Neural cell (in vitro differentiated cells): ENCODE measurements around the gene ACBD3. TPM values are rescaled to one million over a fixed set of nuclear protein-coding genes. Genes with fewer than 3 reads are reported as not detected.

ENCODE experiments used
- H2AFZ ChIP-seq: fragments of 200-600, 300-800 bp; sonication (generic), shearing (Covaris generic); 2 replicates; pipeline ENCODE4 v1.6.0; 2014; ENCODE audit warnings: low read depth, mild to moderate bottlenecking, antibody characterized with exemption, low read length, moderate library complexity
- H3F3A ChIP-seq: fragments of 200-600 bp; shearing (Covaris generic); 2 replicates; pipeline ENCODE4 v1.6.1; 2016; ENCODE audit warnings: mild to moderate bottlenecking, moderate library complexity, mixed read lengths, antibody characterized with exemption, low read length; ENCODE audit not compliant: insufficient read depth, poor library complexity, severe bottlenecking
- H3K27ac ChIP-seq: fragments of 200-600, 300-800 bp; sonication (generic), shearing (Covaris generic); 2 replicates; pipeline ENCODE4 v1.5.1; 2014; ENCODE audit warnings: mild to moderate bottlenecking, low read length, moderate library complexity
- H3K27me3 ChIP-seq: fragments of 300-800, 200-600 bp; sonication (generic), shearing (Covaris generic); 2 replicates; pipeline ENCODE4 v1.6.0; 2014; ENCODE audit warnings: mild to moderate bottlenecking, low read depth, low read length, moderate library complexity; ENCODE audit not compliant: insufficient read depth
- H3K36me3 ChIP-seq: fragments of 300-800, 200-600 bp; sonication (generic), shearing (Covaris generic); 2 replicates; pipeline ENCODE4 v1.5.1; 2014; ENCODE audit warnings: mild to moderate bottlenecking, antibody characterized with exemption, low read length, moderate library complexity; ENCODE audit not compliant: insufficient read depth
- H3K4me2 ChIP-seq: fragments of 300-800, 200-600 bp; sonication (generic), shearing (Covaris generic); 2 replicates; pipeline ENCODE4 v1.6.0; 2014; ENCODE audit warnings: mild to moderate bottlenecking, low read length
- H3K4me3 ChIP-seq: fragments of 300-800, 200-600 bp; sonication (generic), shearing (Covaris generic); 2 replicates; pipeline ENCODE4 v1.5.1; 2014; ENCODE audit warnings: mild to moderate bottlenecking, low read length, moderate library complexity
- H3K79me2 ChIP-seq: fragments of 200-600 bp; shearing (Covaris generic); replicated peaks from 2 replicates; pipeline ENCODE4 v1.6.0; 2014; ENCODE audit warnings: mild to moderate bottlenecking, low read length, moderate library complexity; ENCODE audit not compliant: insufficient read depth
- H3K9ac ChIP-seq: fragments of 300-800, 200-600 bp; sonication (generic), shearing (Covaris generic); 2 replicates; pipeline ENCODE4 v1.6.1; 2016; ENCODE audit warnings: mild to moderate bottlenecking, low read length, mixed read lengths
- H3K9me2 ChIP-seq: fragments of 200-600 bp; shearing (Covaris generic); 2 replicates; pipeline ENCODE4 v1.6.1; 2016; ENCODE audit warnings: mild to moderate bottlenecking, low read length, mixed read lengths; ENCODE audit not compliant: insufficient read depth
- H3K9me3 ChIP-seq: fragments of 200-600, 300-800 bp; sonication (generic), shearing (Covaris generic); 2 replicates; pipeline ENCODE4 v1.6.1; 2016; ENCODE audit warnings: mild to moderate bottlenecking, mixed run types, low read length, moderate library complexity, mixed read lengths
- H4K20me1 ChIP-seq: fragments of 200-600 bp; shearing (Covaris generic); 2 replicates; pipeline ENCODE4 v1.6.1; 2016; ENCODE audit warnings: mild to moderate bottlenecking, mixed run types; ENCODE audit not compliant: insufficient read depth
- CTCF ChIP-seq: fragments of 450-650 bp; IDR thresholded peaks from 2 replicates; pipeline ENCODE4 v1.5.1; 2014; ENCODE audit warnings: antibody characterized with exemption, mild to moderate bottlenecking, moderate library complexity; ENCODE audit not compliant: poor library complexity, severe bottlenecking
- EP300 ChIP-seq: fragments of 450-650 bp; conservative IDR thresholded peaks from 2 replicates; pipeline ENCODE4 v1.6.1; 2014; ENCODE audit warnings: antibody characterized with exemption, mild to moderate bottlenecking, moderate library complexity; ENCODE audit not compliant: poor library complexity, severe bottlenecking
- EZH2 ChIP-seq: fragments of 200-600, 300-800 bp; shearing (Covaris generic), sonication (generic); IDR thresholded peaks from 2 replicates; pipeline ENCODE4 v1.6.1; 2014; ENCODE audit warnings: antibody characterized with exemption, low read length, borderline replicate concordance, mild to moderate bottlenecking; ENCODE audit not compliant: insufficient read depth, poor library complexity, severe bottlenecking
- MXI1 ChIP-seq: fragments of 450-650 bp; conservative IDR thresholded peaks from 2 replicates; pipeline ENCODE4 v1.6.1; 2014; ENCODE audit warnings: antibody characterized with exemption, mild to moderate bottlenecking; ENCODE audit not compliant: poor library complexity, severe bottlenecking
- POLR2AphosphoS5 ChIP-seq: IDR thresholded peaks from 2 replicates; pipeline ENCODE4 v1.6.1; 2012
- RAD21 ChIP-seq: fragments of 450-650 bp; conservative IDR thresholded peaks from 2 replicates; pipeline ENCODE4 v1.6.1; 2014; ENCODE audit warnings: antibody characterized with exemption, mild to moderate bottlenecking, moderate library complexity
- SMC3 ChIP-seq: fragments of 450-650 bp; conservative IDR thresholded peaks from 2 replicates; pipeline ENCODE4 v1.6.1; 2014; ENCODE audit warnings: antibody characterized with exemption, mild to moderate bottlenecking, moderate library complexity; ENCODE audit not compliant: poor library complexity
- TAF1 ChIP-seq: IDR thresholded peaks from 2 replicates; pipeline ENCODE4 v1.6.1; 2012; ENCODE audit warnings: low read depth
- polyA plus RNA-seq: library from polyadenylated mRNA; depleted of rRNA; stranded (reverse); fragments of >200 nt; gene quantifications from 2 replicates; pipeline ENCODE4 v1.2.3, GENCODE V29; 2014
- TF ChIP-seq, protein P1 (sequence below): IDR thresholded peaks from 2 replicates; pipeline ENCODE4 v1.6.1; 2012; ENCODE audit warnings: borderline replicate concordance

Gene ACBD3
- polyA plus RNA-seq, 1 donor from 2014 or later: 30.8 TPM

- H3K9ac ChIP-seq: no peak overlapping the region
- H3K4me3 ChIP-seq: no peak overlapping the region
- no peaks in the 10 kb centered on the region for H3K79me2 ChIP-seq
- no peaks in the 10 kb centered on the region for H3F3A ChIP-seq
- H3K36me3 ChIP-seq: peaks cover 11% of the 10 kb centered on the region
- no peaks in the 10 kb centered on the region for H4K20me1 ChIP-seq
- no peaks in the 10 kb centered on the region for H3K27me3 ChIP-seq
- no peak overlapping the region for H3K27ac ChIP-seq
- no peaks in the 10 kb centered on the region for H3K9me3 ChIP-seq
- no peak overlapping the region for H3K4me2 ChIP-seq
- H2AFZ ChIP-seq: no peak overlapping the region
- no peaks in the 10 kb centered on the region for H3K9me2 ChIP-seq
- TF ChIP-seq POLR2AphosphoS5 (no peak), EZH2 (no peak), TAF1 (no peak), CTCF (no peak), MXI1 (no peak), SMC3 (no peak), RAD21 (no peak), EP300 (no peak)
- TF ChIP-seq, protein P1, sequence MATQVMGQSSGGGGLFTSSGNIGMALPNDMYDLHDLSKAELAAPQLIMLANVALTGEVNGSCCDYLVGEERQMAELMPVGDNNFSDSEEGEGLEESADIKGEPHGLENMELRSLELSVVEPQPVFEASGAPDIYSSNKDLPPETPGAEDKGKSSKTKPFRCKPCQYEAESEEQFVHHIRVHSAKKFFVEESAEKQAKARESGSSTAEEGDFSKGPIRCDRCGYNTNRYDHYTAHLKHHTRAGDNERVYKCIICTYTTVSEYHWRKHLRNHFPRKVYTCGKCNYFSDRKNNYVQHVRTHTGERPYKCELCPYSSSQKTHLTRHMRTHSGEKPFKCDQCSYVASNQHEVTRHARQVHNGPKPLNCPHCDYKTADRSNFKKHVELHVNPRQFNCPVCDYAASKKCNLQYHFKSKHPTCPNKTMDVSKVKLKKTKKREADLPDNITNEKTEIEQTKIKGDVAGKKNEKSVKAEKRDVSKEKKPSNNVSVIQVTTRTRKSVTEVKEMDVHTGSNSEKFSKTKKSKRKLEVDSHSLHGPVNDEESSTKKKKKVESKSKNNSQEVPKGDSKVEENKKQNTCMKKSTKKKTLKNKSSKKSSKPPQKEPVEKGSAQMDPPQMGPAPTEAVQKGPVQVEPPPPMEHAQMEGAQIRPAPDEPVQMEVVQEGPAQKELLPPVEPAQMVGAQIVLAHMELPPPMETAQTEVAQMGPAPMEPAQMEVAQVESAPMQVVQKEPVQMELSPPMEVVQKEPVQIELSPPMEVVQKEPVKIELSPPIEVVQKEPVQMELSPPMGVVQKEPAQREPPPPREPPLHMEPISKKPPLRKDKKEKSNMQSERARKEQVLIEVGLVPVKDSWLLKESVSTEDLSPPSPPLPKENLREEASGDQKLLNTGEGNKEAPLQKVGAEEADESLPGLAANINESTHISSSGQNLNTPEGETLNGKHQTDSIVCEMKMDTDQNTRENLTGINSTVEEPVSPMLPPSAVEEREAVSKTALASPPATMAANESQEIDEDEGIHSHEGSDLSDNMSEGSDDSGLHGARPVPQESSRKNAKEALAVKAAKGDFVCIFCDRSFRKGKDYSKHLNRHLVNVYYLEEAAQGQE: no peak
Observed at GRCh38 chr1:226158457-226158856, 28.1 kb downstream of the ACBD3 start.

DNA sequence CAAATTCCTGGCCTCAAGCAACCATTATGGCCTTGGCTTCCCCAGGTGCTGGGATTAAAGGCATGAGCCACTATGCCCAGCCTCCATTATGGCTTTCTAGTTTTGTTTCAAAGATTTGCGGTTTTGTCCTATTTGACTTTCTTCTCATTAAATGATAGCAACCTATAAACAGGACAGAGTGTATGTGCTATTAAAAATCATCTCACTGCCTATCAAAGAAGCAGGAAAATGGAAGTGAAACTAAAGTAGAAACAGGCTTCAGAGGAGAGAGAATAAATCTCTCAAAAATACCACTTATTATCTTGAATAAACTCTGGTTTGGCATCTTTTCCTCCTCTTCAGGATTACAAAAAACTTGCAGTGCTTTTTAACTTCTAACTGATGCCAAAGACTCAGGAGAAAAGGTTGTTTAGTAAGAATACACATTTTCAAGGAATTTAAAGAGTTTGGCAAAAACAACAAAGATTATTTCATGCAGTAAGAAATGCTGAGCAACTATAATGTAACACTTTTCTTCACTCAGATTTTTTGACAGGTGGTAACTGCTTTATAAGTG lies 28.7 kb downstream of the ACBD3 start:
- H2AFZ ChIP-seq: no peak overlapping the region
- H4K20me1 ChIP-seq: no peaks in the 10 kb centered on the region
- no peak overlapping the region for H3K4me3 ChIP-seq
- H3F3A ChIP-seq: no peaks in the 10 kb centered on the region
- TF ChIP-seq SMC3 (no peak), CTCF (no peak), POLR2AphosphoS5 (no peak), EZH2 (no peak), RAD21 (no peak), TAF1 (no peak), EP300 (no peak), MXI1 (no peak)
- TF ChIP-seq, protein P1: no peak
- no peak overlapping the region for H3K9ac ChIP-seq
- H3K79me2 ChIP-seq: no peaks in the 10 kb centered on the region
- no peak overlapping the region for H3K27ac ChIP-seq
- no peak overlapping the region for H3K4me2 ChIP-seq
- no peaks in the 10 kb centered on the region for H3K9me2 ChIP-seq
- H3K27me3 ChIP-seq: no peaks in the 10 kb centered on the region
- peaks cover 13% of the 10 kb centered on the region for H3K36me3 ChIP-seq
- no peaks in the 10 kb centered on the region for H3K9me3 ChIP-seq
